Pulmonary artery endothelial cell (primary cell): ENCODE measurements around the gene TAGLN2. TPM values are rescaled to one million over a fixed set of nuclear protein-coding genes. Genes with fewer than 3 reads are reported as not detected.

ENCODE experiments used
- DNase-seq: peaks from one replicate; pipeline ENCODE4 v3.0.0-alpha.2; 2011; ENCODE audit warnings: low read depth, low spot score
- total RNA-seq: library from RNA; depleted of rRNA; stranded (reverse); fragments of >200 nt; gene quantifications from 2 replicates; pipeline ENCODE4 v1.2.3, GENCODE V29; 2014

Gene TAGLN2
- total RNA-seq, 1 donor from 2014 or later = 627 TPM

- no peak for DNase-seq
Observed at GRCh38 chr1:159877695-159878444, 47.4 kb downstream of the TAGLN2 start.

GRCh38 chr1:159873530-159874143, 51.7 kb downstream of the TAGLN2 start:
- DNase-seq = no peak

GRCh38 chr1:159872891-159873290, 52.4 kb downstream of the TAGLN2 start:
- DNase-seq = no peak

- DNase-seq = no peak
Observed at GRCh38 chr1:159870704-159871103, 54.6 kb downstream of the TAGLN2 start.

- no peak for DNase-seq
Observed at GRCh38 chr1:159869607-159870006, 55.7 kb downstream of the TAGLN2 start.

GRCh38 chr1:159869173-159869572, 56.1 kb downstream of the TAGLN2 start:
- DNase-seq = no peak

- no peak for DNase-seq
Observed at GRCh38 chr1:159868766-159869165, 56.5 kb downstream of the TAGLN2 start.

Other genes with a start within 250 kb of the TAGLN2 start
- 0.07 TPM in 1 of 2 replicates, not detected in the other for gene CRP, start 210.9 kb downstream of the TAGLN2 start, total RNA-seq
- gene DUSP23, start 144.5 kb downstream of the TAGLN2 start, total RNA-seq = 59.7 and 181 TPM in 2 replicates
- 0.07 TPM in 1 of 2 replicates, not detected in the other for gene FCRL6, start 123.1 kb downstream of the TAGLN2 start, total RNA-seq
- gene SLAMF8, start 98.6 kb downstream of the TAGLN2 start, total RNA-seq = not detected in 2 replicates
- not detected in 2 replicates for gene VSIG8, start 62.9 kb downstream of the TAGLN2 start, total RNA-seq
- gene CFAP45, start 25.3 kb downstream of the TAGLN2 start, total RNA-seq = 0.32 and 1.4 TPM in 2 replicates
- gene IGSF9, start 20.1 kb upstream of the TAGLN2 start, total RNA-seq = 0.04 TPM in 1 of 2 replicates, not detected in the other
- not detected in 2 replicates for gene SLAMF9, start 28.7 kb upstream of the TAGLN2 start, total RNA-seq
- gene PIGM, start 106.5 kb upstream of the TAGLN2 start, total RNA-seq = 3.7 and 4.4 TPM in 2 replicates
- gene KCNJ10, start 144.7 kb upstream of the TAGLN2 start, total RNA-seq = not detected in 2 replicates
- gene KCNJ9, start 156.0 kb upstream of the TAGLN2 start, total RNA-seq = not detected in 2 replicates
- 9.6 and 13.4 TPM in 2 replicates for gene IGSF8, start 173.1 kb upstream of the TAGLN2 start, total RNA-seq
- gene ATP1A2, start 190.3 kb upstream of the TAGLN2 start, total RNA-seq = not detected in 2 replicates
- not detected in 2 replicates for gene ATP1A4, start 226.1 kb upstream of the TAGLN2 start, total RNA-seq